Measurements from ENCODE around the gene FBLN2. TPM values are rescaled to one million over a fixed set of nuclear protein-coding genes. Genes with fewer than 3 reads are reported as not detected.

Gene FBLN2
- total RNA-seq, 2 donors from 2014 or later: 12.8 to 318 TPM

- no peak overlapping the region for H3K27ac ChIP-seq
- no peak overlapping the region for H3K4me3 ChIP-seq
- H3K36me3 ChIP-seq: no peaks in the 10 kb centered on the region
- no peak for TF ChIP-seq CTCF (IDR thresholded peaks at IDR 0.05)
- TF ChIP-seq POLR2A (IDR thresholded peaks at IDR 0.05): no peak
- no peak for TF ChIP-seq POLR2AphosphoS5 (IDR thresholded peaks at IDR 0.05)
- H3K27me3 ChIP-seq (replicated peaks; ENCODE audit: insufficient read depth): no peaks in the 10 kb centered on the region
- H3K9me3 ChIP-seq: no peaks in the 10 kb centered on the region
- intact Hi-C loops (cut with DNase I): no loop called here
- DNase-seq (ENCODE audit: low spot score): no peak
- 51% methylated on average over 10 of the region's 10 CpGs for WGBS
- no peaks in the 10 kb centered on the region for H3K4me1 ChIP-seq (replicated peaks)
Observed at GRCh38 chr3:13686367-13687160, 137.6 kb downstream of the FBLN2 start.

- Histone ChIP-seq H3K27ac (no peak overlapping the region), H3K36me3 (no peaks in the 10 kb centered on the region), H3K4me3 (no peak overlapping the region), H3K4me1 (replicated peaks) (no peaks in the 10 kb centered on the region), H3K9me3 (no peaks in the 10 kb centered on the region), H3K27me3 (replicated peaks; ENCODE audit: insufficient read depth) (no peaks in the 10 kb centered on the region)
- TF ChIP-seq POLR2AphosphoS5 (IDR thresholded peaks at IDR 0.05): no peak
- TF ChIP-seq POLR2A (IDR thresholded peaks at IDR 0.05): no peak
- no peak for TF ChIP-seq CTCF (IDR thresholded peaks at IDR 0.05)
- intact Hi-C loops (cut with DNase I): no loop called here
- no peak for DNase-seq (ENCODE audit: low spot score)
- 28% methylated on average over 5 of the region's 5 CpGs for WGBS
Observed at GRCh38 chr3:13687517-13687943, 138.6 kb downstream of the FBLN2 start.

Other genes starting within 250 kb of the FBLN2 start
- 10 to 100 TPM; 10.6 to 31.2 TPM for gene NUP210, start 128.8 kb upstream of the FBLN2 start, total RNA-seq
- 10 to 100 TPM; 19.4 to 26.9 TPM for gene HDAC11, start 68.8 kb upstream of the FBLN2 start, total RNA-seq